H9 (cell line): Measurements from ENCODE around the gene SLC43A1. TPM values are rescaled to one million over a fixed set of nuclear protein-coding genes. Genes with fewer than 3 reads are reported as not detected.

ENCODE experiments used
- DNase-seq: peaks from one replicate; pipeline ENCODE4 v3.0.0-alpha.2; 2017
- H2AFZ ChIP-seq: one replicate; pipeline ENCODE4 v1.6.1; 2013; ENCODE audit warnings: mild to moderate bottlenecking, low read length, control low read depth, moderate library complexity
- H2AK5ac ChIP-seq: 2 replicates; pipeline ENCODE4 v1.6.1; 2013; ENCODE audit warnings: low read length, control low read depth, mixed read lengths; ENCODE audit not compliant: insufficient read length
- H2BK120ac ChIP-seq: one replicate; pipeline ENCODE4 v1.6.1; 2013; ENCODE audit warnings: low read depth, mild to moderate bottlenecking, low read length, control low read depth, inconsistent platforms; ENCODE audit not compliant: poor library complexity, severe bottlenecking
- H2BK12ac ChIP-seq: 2 replicates; pipeline ENCODE4 v1.6.1; 2013; ENCODE audit warnings: low read length, control low read depth, mixed read lengths, low read depth; ENCODE audit not compliant: insufficient read length
- H2BK15ac ChIP-seq: 2 replicates; pipeline ENCODE4 v1.6.1; 2013; ENCODE audit warnings: low read depth, low read length, control low read depth
- H2BK20ac ChIP-seq: one replicate; pipeline ENCODE4 v1.6.1; 2013; ENCODE audit warnings: low read depth, mild to moderate bottlenecking, low read length, control low read depth, inconsistent platforms; ENCODE audit not compliant: poor library complexity, severe bottlenecking
- H2BK5ac ChIP-seq: 2 replicates; pipeline ENCODE4 v1.6.1; 2013; ENCODE audit warnings: low read length, control low read depth, mixed read lengths; ENCODE audit not compliant: insufficient read length
- H3K14ac ChIP-seq: 2 replicates; pipeline ENCODE4 v1.6.1; 2013; ENCODE audit warnings: low read length, control low read depth; ENCODE audit not compliant: insufficient read depth
- H3K18ac ChIP-seq: 2 replicates; pipeline ENCODE4 v1.6.1; 2013; ENCODE audit warnings: low read depth, mild to moderate bottlenecking, mixed read lengths, low read length, control low read depth; ENCODE audit not compliant: insufficient read length
- H3K23ac ChIP-seq: 2 replicates; pipeline ENCODE4 v1.6.1; 2013; ENCODE audit warnings: low read length, control low read depth, mixed read lengths, low read depth; ENCODE audit not compliant: insufficient read length
- H3K23me2 ChIP-seq: 2 replicates; pipeline ENCODE4 v1.6.1; 2013; ENCODE audit warnings: low read depth, mild to moderate bottlenecking, mixed read lengths, low read length, control low read depth; ENCODE audit not compliant: insufficient read length, poor library complexity, severe bottlenecking
- H3K27ac ChIP-seq: 2 replicates; pipeline ENCODE4 v1.5.1; 2013; ENCODE audit warnings: low read length, control low read depth, mixed read lengths, low read depth; ENCODE audit not compliant: insufficient read length
- H3K27me3 ChIP-seq: 2 replicates; pipeline ENCODE4 v1.6.1; 2013; ENCODE audit warnings: low read length, control low read depth, inconsistent platforms; ENCODE audit not compliant: insufficient read depth
- H3K4ac ChIP-seq: 2 replicates; pipeline ENCODE4 v1.6.1; 2013; ENCODE audit warnings: low read depth, mild to moderate bottlenecking, control low read depth, inconsistent platforms, low read length, moderate library complexity
- H3K4me1 ChIP-seq: 2 replicates; pipeline ENCODE4 v1.6.1; 2013; ENCODE audit warnings: low read length, control low read depth, inconsistent platforms; ENCODE audit not compliant: insufficient read depth
- H3K4me2 ChIP-seq: 2 replicates; pipeline ENCODE4 v1.6.1; 2013; ENCODE audit warnings: low read length, control low read depth, mixed read lengths; ENCODE audit not compliant: insufficient read length, insufficient read depth
- H3K56ac ChIP-seq: 2 replicates; pipeline ENCODE4 v1.6.1; 2013; ENCODE audit warnings: low read depth, mild to moderate bottlenecking, mixed read lengths, low read length, control low read depth; ENCODE audit not compliant: insufficient read length
- H3K79me1 ChIP-seq: 2 replicates; pipeline ENCODE4 v1.6.1; 2013; ENCODE audit warnings: low read depth, mild to moderate bottlenecking, moderate library complexity, low read length, control low read depth, inconsistent platforms; ENCODE audit not compliant: insufficient read depth, poor library complexity, severe bottlenecking
- H3K79me2 ChIP-seq: 2 replicates; pipeline ENCODE4 v1.6.1; 2013; ENCODE audit warnings: low read length, control low read depth, inconsistent platforms; ENCODE audit not compliant: insufficient read depth
- H3K9ac ChIP-seq: 2 replicates; pipeline ENCODE4 v1.6.1; 2013; ENCODE audit warnings: low read length, control low read depth, mixed read lengths; ENCODE audit not compliant: insufficient read length; ENCODE audit errors: extremely low read depth
- H3K9me3 ChIP-seq: one replicate; pipeline ENCODE4 v1.6.1; 2013; ENCODE audit warnings: low read depth, low read length, inconsistent platforms; ENCODE audit not compliant: control insufficient read depth
- H3T11ph ChIP-seq: one replicate; pipeline ENCODE4 v1.6.1; 2013; ENCODE audit warnings: mild to moderate bottlenecking, low read length, control low read depth, inconsistent platforms
- H4K20me1 ChIP-seq: one replicate; pipeline ENCODE4 v1.6.1; 2013; ENCODE audit not compliant: control insufficient read depth, insufficient read length, insufficient read depth
- H4K5ac ChIP-seq: 2 replicates; pipeline ENCODE4 v1.6.1; 2013; ENCODE audit warnings: low read depth, mild to moderate bottlenecking, mixed read lengths, low read length, control low read depth; ENCODE audit not compliant: insufficient read length
- H4K8ac ChIP-seq: replicated peaks from 2 replicates; pipeline ENCODE4 v1.6.1; 2013; ENCODE audit warnings: low read length, control low read depth, mixed read lengths, low read depth; ENCODE audit not compliant: insufficient read length
- H4K91ac ChIP-seq: 2 replicates; pipeline ENCODE4 v1.6.1; 2013; ENCODE audit warnings: low read depth, mild to moderate bottlenecking, moderate library complexity, mixed read lengths, low read length, control low read depth; ENCODE audit not compliant: insufficient read length
- H3K27ac Mint-ChIP-seq, 3 experiments: 2 replicates in 2 of 3; 3 replicates in 1 of 3; pipeline ENCODE4 v1.8.0; 2020 to 2021; ENCODE audit warnings: mixed read lengths in 3 of 3, mild to moderate bottlenecking in 1 of 3, moderate library complexity in 1 of 3
- H3K27me3 Mint-ChIP-seq: 2 replicates; pipeline ENCODE4 v1.8.0; 2021; ENCODE audit warnings: low read depth, mild to moderate bottlenecking, moderate library complexity, mixed read lengths
- H3K36me3 Mint-ChIP-seq, 3 experiments: 2 replicates in 2 of 3; 3 replicates in 1 of 3; pipeline ENCODE4 v1.8.0; 2020 to 2021; ENCODE audit warnings: low read depth in 3 of 3, mixed read lengths in 3 of 3; ENCODE audit not compliant: insufficient read depth in 1 of 3
- H3K4me1 Mint-ChIP-seq, 2 experiments: 2 replicates each; pipeline ENCODE4 v1.8.0; 2020; ENCODE audit warnings: mixed read lengths in 2 of 2
- H3K4me3 Mint-ChIP-seq, 2 experiments: 2 replicates in 1 of 2; 3 replicates in 1 of 2; pipeline ENCODE4 v1.8.0; 2020 to 2021; ENCODE audit warnings: mild to moderate bottlenecking in 2 of 2, mixed read lengths in 2 of 2, moderate library complexity in 1 of 2
- H3K9me3 Mint-ChIP-seq, 2 experiments: 2 replicates in 1 of 2; 3 replicates in 1 of 2; pipeline ENCODE4 v1.8.0; 2020; ENCODE audit warnings: mild to moderate bottlenecking in 2 of 2, mixed read lengths in 2 of 2, moderate library complexity in 1 of 2
- CTCF ChIP-seq: fragments of 200-600 bp; sonication (generic); conservative IDR thresholded peaks from 3 replicates; pipeline ENCODE4 v1.8.0; 2021; ENCODE audit warnings: antibody characterized with exemption, mild to moderate bottlenecking
- WGBS: extraction: QIAGEN DNeasy Blood & Tissue Kit; methylation state at CpG from one replicate; pipeline ENCODE4 v1.1.7; 2013; ENCODE audit warnings: missing lambda C conversion rate, low lambda C conversion rate, mixed read lengths; ENCODE audit not compliant: insufficient read length; ENCODE audit errors: extremely low coverage; 5-methylcytosine and 5-hydroxymethylcytosine counted together
- total RNA-seq: library from RNA; stranded (reverse); gene quantifications from 2 replicates; pipeline ENCODE4 v1.2.1, GENCODE V29; 2021

SLC43A1 gene
- total RNA-seq, 1 experiment from 2014 or later = 17.0 TPM

GRCh38 chr11:57512646-57513451 is 2.7 kb downstream of the SLC43A1 start:
- Histone ChIP-seq H3K27ac (no peak overlapping the region), H3K79me2 (no peaks in the 10 kb centered on the region), H3K4me1 (peaks cover 2% of the 10 kb centered on the region), H3T11ph (no peak overlapping the region), H3K79me1 (no peaks in the 10 kb centered on the region), H2BK120ac (no peak overlapping the region), H3K4ac (no peak overlapping the region), H2AFZ (no peak overlapping the region), H3K56ac (no peak overlapping the region), H2BK15ac (no peak overlapping the region), H3K9ac (no peak overlapping the region), H2BK12ac (no peak overlapping the region), H3K27me3 (no peaks in the 10 kb centered on the region), H3K9me3 (no peaks in the 10 kb centered on the region), H2AK5ac (no peak overlapping the region), H3K23ac (no peak overlapping the region), H4K91ac (no peak overlapping the region), H4K8ac (no peak overlapping the region), H3K4me2 (peak overlapping the region; percentile 63), H3K14ac (no peak overlapping the region), H3K18ac (no peak overlapping the region), H4K5ac (no peak overlapping the region), H4K20me1 (no peaks in the 10 kb centered on the region), H2BK20ac (no peak overlapping the region), H3K23me2 (peaks cover 16% of the 10 kb centered on the region), H2BK5ac (no peak overlapping the region)
- Mint-ChIP-seq H3K4me1 (peaks cover 10 to 13% of the 10 kb centered on the region in 2 experiments; a peak in 2 of 4 replicates), H3K9me3 (0 out of 5 replicates have a peak, but pooled peaks cover 0 to 3% of the 10 kb centered on the region in 2 experiments), H3K27me3 (peaks cover 47% of the 10 kb centered on the region), H3K27ac (no peak overlapping the region), H3K4me3 (peak overlapping the region; percentile 90 to 98; a peak in 4 of 5 replicates), H3K36me3 (peaks cover 0 to 4% (median 0%) of the 10 kb centered on the region in 3 experiments; a peak in 4 of 7 replicates)
- TF ChIP-seq CTCF = no peak
- no peak for DNase-seq
- no CpG with 5 or more reads among the region's 12 CpGs for WGBS
